Stomach (tissue), 19 donors: ENCODE data around the gene ITIH6. TPM values are rescaled to one million over a fixed set of nuclear protein-coding genes. Genes with fewer than 3 reads are reported as not detected.
A peak's percentile ranks its signal among the peaks of the same experiment; 100 is the strongest.
"Not testable (repeated sequence)": the region's sequence is repeated elsewhere in the genome, so short reads cannot be mapped to it uniquely, and the experiment has no call there.

Source experiments
- DNase-seq, 2 donors: peaks; one replicate each; pipeline versions ENCODE4 v3.0.0 to v3.0.0-alpha.2; 2013 to 2019
- H3K27ac ChIP-seq, 5 donors: fragments of 200-600 bp in 4 of 5; sonication (generic) in 4 of 5; one replicate each; pipeline ENCODE4 v1.5.1; 2013 to 2019; ENCODE audit warnings: mild to moderate bottlenecking in 1 of 5, moderate library complexity in 1 of 5
- H3K27me3 ChIP-seq, 3 donors: fragments of 200-600 bp; sonication (generic); one replicate each; pipeline ENCODE4 v1.5.1; 2017 to 2019; ENCODE audit warnings: mixed run types in 1 of 3
- H3K36me3 ChIP-seq, 4 donors: fragments of 200-600 bp; sonication (generic); 1 replicate in 3 of 4; 2 replicates in 1 of 4; pipeline ENCODE4 v1.5.1; 2016 to 2019
- H3K4me1 ChIP-seq, 4 donors: fragments of 200-600 bp; sonication (generic); one replicate each; pipeline ENCODE4 v1.5.1; 2016 to 2019
- H3K4me3 ChIP-seq, 4 donors: fragments of 200-600 bp; sonication (generic) in 3 of 4; one replicate each; pipeline ENCODE4 v1.5.1; 2016 to 2019; ENCODE audit warnings: mild to moderate bottlenecking in 1 of 4
- H3K9me3 ChIP-seq, 4 donors: fragments of 200-600 bp; sonication (generic); one replicate each; pipeline ENCODE4 v1.5.1; 2016 to 2019
- CTCF ChIP-seq, 7 experiments: fragments of 450-650 bp in 4 of 7; fragments of 200-600 bp in 3 of 7; sonication (generic) in 3 of 7; IDR thresholded peaks; one replicate each; pipeline ENCODE4 v1.5.1; 2016 to 2019; ENCODE audit warnings: antibody characterized with exemption in 7 of 7, control low read depth in 2 of 7, mild to moderate bottlenecking in 1 of 7
- EP300 ChIP-seq: sonication (generic); formaldehyde crosslinking; IDR thresholded peaks from one replicate; pipeline ENCODE4 v1.6.1; 2017; ENCODE audit warnings: antibody characterized with exemption
- POLR2A ChIP-seq, 4 donors: fragments of 450-650 bp; IDR thresholded peaks; one replicate each; pipeline ENCODE4 v1.6.1; 2016; ENCODE audit warnings: antibody characterized with exemption in 4 of 4, control low read depth in 2 of 4, mild to moderate bottlenecking in 1 of 4, moderate library complexity in 1 of 4
- POLR2AphosphoS5 ChIP-seq, 3 donors: sonication (generic); formaldehyde crosslinking; IDR thresholded peaks; one replicate each; pipeline ENCODE4 v1.6.1; 2016; ENCODE audit warnings: antibody characterized with exemption in 3 of 3
- WGBS, 5 donors: extraction: QIAGEN DNeasy Blood & Tissue Kit in 3 of 5; methylation state at CpG; one replicate each; pipeline versions ENCODE4 v1.1.5 to v1.1.7; 2013 to 2018; 5-methylcytosine and 5-hydroxymethylcytosine counted together
- intact Hi-C: fragments of 100-400 bp; cut with DNase I; formaldehyde crosslinking; loops from one replicate; pipeline ENCODE4 v1.15.1; 2023; ENCODE audit warnings: low total_unique reads
- long read RNA-seq, 10 donors: transcript quantifications; one replicate each; lab custom pipeline, GENCODE V29; 2026
- polyA plus RNA-seq, 3 donors: library from polyadenylated mRNA; stranded (reverse); fragments of 200-250 nt; gene quantifications; one replicate each; pipeline ENCODE4 v1.2.3, GENCODE V29; 2013
- total RNA-seq, 5 donors: library from RNA; depleted of rRNA; stranded (reverse); fragments of >200 nt; gene quantifications; one replicate each; pipeline versions ENCODE4 v1.1.0 to v1.2.3, GENCODE V29; 2014 to 2016
- donor health status: healthy with polysubstance abuse.
- donor health status: Bipolar disorder and iron deficiency.
- donor health status: healthy.

The ITIH6 gene
- total RNA-seq (not detected), polyA plus RNA-seq (not detected)
- long read RNA-seq, donor 1, result 0 reads
- long read RNA-seq, donor 2, partial matches to known transcripts, result 210 of 316 reads
- long read RNA-seq, donor 2, other reads (novel, unspliced or antisense), result 106 of 316 reads
- long read RNA-seq, donor 3, result 0 reads
- long read RNA-seq, donor 4, result 0 reads
- long read RNA-seq, donor 5, result 0 reads
- long read RNA-seq, donor 6, partial matches to known transcripts, result 679 of 865 reads
- long read RNA-seq, donor 6, other reads (novel, unspliced or antisense), result 186 of 865 reads
- long read RNA-seq, donor 7, result 0 reads
- long read RNA-seq, donor 8, result 0 reads
- long read RNA-seq, donor 9, result 0 reads
- long read RNA-seq, donor 10, result 0 reads

- H3K9me3 ChIP-seq, result no peaks in the 10 kb centered on the region
- H3K4me1 ChIP-seq, result no peaks in the 10 kb centered on the region
- 53 to 71% (median 62%) methylated on average over 2 of the region's 2 CpGs for WGBS, 5 donors
- TF ChIP-seq EP300 (no peak), POLR2AphosphoS5 (IDR thresholded peaks at IDR 0.05) (no peak)
- no peak within 1 kb of the TSS for H3K27ac ChIP-seq
- H3K4me3 ChIP-seq, result no peak within 1 kb of the TSS
- H3K36me3 ChIP-seq, result no peaks in the 10 kb centered on the region
- DNase-seq, result peak in 1 of 2 donors; percentile 26
- intact Hi-C loops, result loop anchor here (5.0 kb wide), 1 partner anchor 204 kb away; the partner anchor contains the start of gene APEX2
- no peaks in the 10 kb centered on the region for H3K27me3 ChIP-seq
These were observed at the start of gene ITIH6 for GRCh38 chrX:54798137-54798536. Gene ITIH6, minus strand, starts transcription at chrX:54798255. Its CDS starts 45 bp downstream, at chrX:54798210.

- intact Hi-C loops, H3K9me3 ChIP-seq, DNase-seq, H3K27me3 ChIP-seq, H3K4me1 ChIP-seq, H3K27ac ChIP-seq, H3K4me3 ChIP-seq, H3K36me3 ChIP-seq: not testable (repeated sequence)
- 37 to 86% (median 84%) methylated on average over 2 of the region's 2 CpGs for WGBS, 5 donors
These were observed 49.6 kb upstream of the ITIH6 start for GRCh38 chrX:54847700-54848099.

GRCh38 chrX:54843050-54843449, 45.0 kb upstream of the ITIH6 start:
- intact Hi-C loops, result no loop called here
- no peak for DNase-seq
- H3K36me3 ChIP-seq, result no peaks in the 10 kb centered on the region
- H3K27me3 ChIP-seq, result peaks cover 0 to 5% (median 0%) of the 10 kb centered on the region in 3 donors
- WGBS, 5 donors, result 66 to 84% (median 76%) methylated on average over 2 of the region's 2 CpGs
- TF ChIP-seq POLR2A (IDR thresholded peaks at IDR 0.05), result no peak
- TF ChIP-seq EP300, result no peak
- TF ChIP-seq CTCF (IDR thresholded peaks at IDR 0.05), result no peak
- no peak for TF ChIP-seq POLR2AphosphoS5 (IDR thresholded peaks at IDR 0.05)
- H3K27ac ChIP-seq, result no peak overlapping the region
- H3K4me3 ChIP-seq, result no peak overlapping the region
- no peaks in the 10 kb centered on the region for H3K4me1 ChIP-seq
- H3K9me3 ChIP-seq, result peaks cover 0 to 6% (median 0%) of the 10 kb centered on the region in 4 donors

- peaks cover 0 to 6% (median 0%) of the 10 kb centered on the region in 4 donors for H3K9me3 ChIP-seq
- peaks cover 0 to 5% (median 0%) of the 10 kb centered on the region in 3 donors for H3K27me3 ChIP-seq
- DNase-seq, result no peak
- no peak overlapping the region for H3K4me3 ChIP-seq
- intact Hi-C loops, result no loop called here
- H3K27ac ChIP-seq, result no peak overlapping the region
- no peaks in the 10 kb centered on the region for H3K4me1 ChIP-seq
- H3K36me3 ChIP-seq, result no peaks in the 10 kb centered on the region
- TF ChIP-seq POLR2A (IDR thresholded peaks at IDR 0.05) (no peak), CTCF (IDR thresholded peaks at IDR 0.05) (no peak), EP300 (no peak), POLR2AphosphoS5 (IDR thresholded peaks at IDR 0.05) (no peak)
- 50 to 78% (median 63%) methylated on average over 1 of the region's 1 CpG for WGBS, 5 donors
These were observed 44.6 kb upstream of the ITIH6 start for GRCh38 chrX:54842607-54843006.

GRCh38 chrX:54841184-54841874, 43.3 kb upstream of the ITIH6 start:
- H3K4me3 ChIP-seq, H3K36me3 ChIP-seq, H3K4me1 ChIP-seq, H3K9me3 ChIP-seq, intact Hi-C loops, H3K27ac ChIP-seq, H3K27me3 ChIP-seq: not testable (repeated sequence)
- WGBS, 5 donors, result 23 to 49% (median 27%) methylated on average over 1 to 3 of the region's 3 CpGs
- peak in 1 of 2 donors; percentile 70 for DNase-seq
